Effector CD4-positive, alpha-beta T cell (primary cell): ENCODE measurements around the gene PTPRD.
"Not testable (repeated sequence)": the region's sequence is repeated elsewhere in the genome, so short reads cannot be mapped to it uniquely, and the experiment has no call there.

ENCODE experiments used
- DNase-seq: peaks from one replicate; pipeline ENCODE4 v3.0.0-alpha.2; 2020

PTPRD gene

GRCh38 chr9:10449201-10449617 lies 163.6 kb downstream of the PTPRD start:
- DNase-seq, result not testable (repeated sequence)

- DNase-seq, result no peak
Observed at GRCh38 chr9:10447036-10447435, 165.8 kb downstream of the PTPRD start.

GRCh38 chr9:10443868-10444204 lies 169.0 kb downstream of the PTPRD start:
- DNase-seq, result no peak

GRCh38 chr9:10443181-10443867 lies 169.5 kb downstream of the PTPRD start:
- no peak for DNase-seq

GRCh38 chr9:10438955-10439354 lies 173.8 kb downstream of the PTPRD start:
- no peak for DNase-seq

- no peak for DNase-seq
Observed at GRCh38 chr9:10436756-10437155, 176.0 kb downstream of the PTPRD start.

- no peak for DNase-seq
Observed at GRCh38 chr9:10434412-10434811, 178.4 kb downstream of the PTPRD start.

- DNase-seq, result no peak
Observed at GRCh38 chr9:10411272-10411671, 201.5 kb downstream of the PTPRD start.

GRCh38 chr9:10403283-10403682 lies 209.5 kb downstream of the PTPRD start:
- DNase-seq, result no peak

GRCh38 chr9:10396615-10397014 lies 216.2 kb downstream of the PTPRD start:
- no peak for DNase-seq

- no peak for DNase-seq
Observed at GRCh38 chr9:10387282-10387681, 225.5 kb downstream of the PTPRD start.

GRCh38 chr9:10371824-10372223 lies 241.0 kb downstream of the PTPRD start:
- no peak for DNase-seq

- DNase-seq, result no peak
Observed at GRCh38 chr9:10366171-10366779, 246.5 kb downstream of the PTPRD start.

GRCh38 chr9:10354591-10354990 lies 258.2 kb downstream of the PTPRD start:
- DNase-seq, result no peak

- DNase-seq, result not testable (repeated sequence)
Observed at GRCh38 chr9:10345621-10346020, 267.2 kb downstream of the PTPRD start.

GRCh38 chr9:10341057-10341456 lies 271.7 kb downstream of the PTPRD start:
- no peak for DNase-seq

GRCh38 chr9:10339152-10339551 lies 273.6 kb downstream of the PTPRD start:
- no peak for DNase-seq

GRCh38 chr9:10331157-10331556 lies 281.6 kb downstream of the PTPRD start:
- DNase-seq, result no peak

GRCh38 chr9:10282084-10282483 lies 330.7 kb downstream of the PTPRD start:
- no peak for DNase-seq

- DNase-seq, result no peak
Observed at GRCh38 chr9:10274988-10275387, 337.8 kb downstream of the PTPRD start.

GRCh38 chr9:10274175-10274574 lies 338.6 kb downstream of the PTPRD start:
- no peak for DNase-seq

GRCh38 chr9:10272830-10273229 lies 340.0 kb downstream of the PTPRD start:
- no peak for DNase-seq

- DNase-seq, result no peak
Observed at GRCh38 chr9:10268531-10269485, 344.0 kb downstream of the PTPRD start.

- DNase-seq, result no peak
Observed at GRCh38 chr9:10265153-10265631, 347.6 kb downstream of the PTPRD start.
